Aorta (tissue), 5 donors: ENCODE measurements around the gene LILRA1. TPM values are rescaled to one million over a fixed set of nuclear protein-coding genes. Genes with fewer than 3 reads are reported as not detected.
"Not testable (repeated sequence)": the region's sequence is repeated elsewhere in the genome, so short reads cannot be mapped to it uniquely, and the experiment has no call there.

ENCODE experiments used
- ATAC-seq: fragments of 200-7000 bp; cut with Tn5 transposase; one replicate; pipeline ENCODE4 v1.9.1; 2022; ENCODE audit warnings: moderate library complexity; ENCODE audit not compliant: low FRiP score
- DNase-seq, 2 donors: peaks; one replicate each; pipeline ENCODE4 v3.0.0-alpha.2; 2020
- H3K27ac ChIP-seq, 2 donors: one replicate each; pipeline ENCODE4 v1.5.1; 2013; ENCODE audit warnings: low read length in 2 of 2, mild to moderate bottlenecking in 2 of 2, moderate library complexity in 2 of 2, control low read depth in 1 of 2, inconsistent platforms in 1 of 2, low read depth in 1 of 2
- H3K27me3 ChIP-seq, 2 donors: one replicate each; pipeline ENCODE4 v1.6.1; 2013; ENCODE audit warnings: control low read depth in 1 of 2, low read length in 1 of 2, mild to moderate bottlenecking in 1 of 2, moderate library complexity in 1 of 2; ENCODE audit not compliant: insufficient read depth in 2 of 2, control insufficient read depth in 1 of 2
- H3K36me3 ChIP-seq, 2 donors: one replicate each; pipeline ENCODE4 v1.6.1; 2013; ENCODE audit warnings: control low read depth in 1 of 2, low read length in 1 of 2, mild to moderate bottlenecking in 1 of 2; ENCODE audit not compliant: insufficient read depth in 2 of 2, control insufficient read depth in 1 of 2
- H3K4me1 ChIP-seq, 2 donors: one replicate each; pipeline ENCODE4 v1.6.1; 2013; ENCODE audit warnings: low read length in 2 of 2, control low read depth in 1 of 2, mild to moderate bottlenecking in 1 of 2, moderate library complexity in 1 of 2; ENCODE audit not compliant: insufficient read depth in 2 of 2, control insufficient read depth in 1 of 2
- H3K4me3 ChIP-seq, 2 donors: one replicate each; pipeline ENCODE4 v1.5.1; 2013; ENCODE audit warnings: low read length in 2 of 2, control low read depth in 1 of 2, mild to moderate bottlenecking in 1 of 2
- H3K9me3 ChIP-seq: one replicate; pipeline ENCODE4 v1.6.1; 2013; ENCODE audit warnings: mild to moderate bottlenecking, low read length; ENCODE audit not compliant: control insufficient read depth
- WGBS, 2 donors: extraction: QIAGEN DNeasy Blood & Tissue Kit; methylation state at CpG; one replicate each; pipeline ENCODE4 v1.1.7; 2013; 5-methylcytosine and 5-hydroxymethylcytosine counted together
- intact Hi-C, 2 donors: fragments of 100-400 bp; cut with DNase I; formaldehyde crosslinking; loops; one replicate each; pipeline versions ENCODE4 v1.14.2 to v1.15.0; 2022
- polyA plus RNA-seq, 2 donors: library from polyadenylated mRNA; stranded (reverse); fragments of 200-250 nt; gene quantifications; one replicate each; pipeline ENCODE4 v1.2.3, GENCODE V29; 2013
- total RNA-seq, 2 donors: library from RNA; stranded (reverse); fragmentation: NEBNext Ultra II Directional; extraction: Animal tissue kit (Norgen Biotek cat#: 25700); gene quantifications; one replicate each; pipeline ENCODE4 v1.2.1, GENCODE V29; 2021
- donor health status: healthy with polysubstance abuse.
- donor health status: Bipolar disorder and iron deficiency.
- donor health status: DM: no; HTN: no; CAD: no.
- donor health status: DM: no; HTN: no; CAD: no.
- donor health status: DM: yes; HTN: yes; CAD: no.

Gene LILRA1
- total and polyA plus RNA-seq, 4 donors = 0.08 to 2.0 (median 1.1) TPM

- H3K36me3 ChIP-seq, H3K4me1 ChIP-seq, DNase-seq, H3K27me3 ChIP-seq, H3K27ac ChIP-seq, H3K4me3 ChIP-seq, intact Hi-C loops, H3K9me3 ChIP-seq: not testable (repeated sequence)
- WGBS, 2 donors = 63 to 74% methylated on average over 9 of the region's 9 CpGs
- peak; percentile 27 for ATAC-seq
Observed at GRCh38 chr19:54593931-54594626, 647 bp downstream of the LILRA1 start.

- 76 to 82% methylated on average over 5 of the region's 5 CpGs for WGBS, 2 donors
- peaks cover 3% of the 10 kb centered on the region for H3K9me3 ChIP-seq
- no peak overlapping the region for H3K4me3 ChIP-seq
- no peaks in the 10 kb centered on the region for H3K4me1 ChIP-seq
- H3K27me3 ChIP-seq = no peaks in the 10 kb centered on the region
- no peaks in the 10 kb centered on the region for H3K36me3 ChIP-seq
- ATAC-seq (no peak), DNase-seq (no peak)
- intact Hi-C loops = no loop called here
- no peak overlapping the region for H3K27ac ChIP-seq
Observed at GRCh38 chr19:54594737-54595136, 1.3 kb downstream of the LILRA1 start.

DNA sequence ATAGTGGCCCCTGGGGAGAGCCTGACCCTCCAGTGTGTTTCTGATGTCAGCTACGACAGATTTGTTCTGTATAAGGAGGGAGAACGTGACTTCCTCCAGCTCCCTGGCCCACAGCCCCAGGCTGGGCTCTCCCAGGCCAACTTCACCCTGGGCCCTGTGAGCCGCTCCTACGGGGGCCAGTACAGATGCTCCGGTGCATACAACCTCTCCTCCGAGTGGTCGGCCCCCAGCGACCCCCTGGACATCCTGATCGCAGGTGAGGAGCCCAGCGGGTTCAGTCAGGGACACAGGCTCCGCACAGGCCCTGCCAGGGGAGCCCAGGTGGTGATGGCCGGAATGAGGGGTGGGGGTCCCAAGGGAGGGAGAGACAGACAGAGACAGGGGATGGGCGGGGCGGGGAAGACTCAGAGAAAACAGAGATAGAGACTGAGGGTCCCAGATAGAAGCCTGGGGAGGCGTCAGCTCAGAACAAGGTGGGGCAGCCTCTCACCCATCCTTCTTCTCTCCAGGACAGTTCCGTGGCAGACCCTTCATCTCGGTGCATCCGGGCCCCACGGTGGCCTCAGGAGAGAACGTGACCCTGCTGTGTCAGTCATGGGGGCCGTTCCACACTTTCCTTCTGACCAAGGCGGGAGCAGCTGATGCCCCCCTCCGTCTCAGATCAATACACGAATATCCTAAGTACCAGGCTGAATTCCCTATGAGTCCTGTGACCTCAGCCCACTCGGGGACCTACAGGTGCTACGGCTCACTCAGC lies 2.4 kb downstream of the LILRA1 start:
- H3K27ac ChIP-seq, intact Hi-C loops, H3K4me3 ChIP-seq, H3K4me1 ChIP-seq, H3K36me3 ChIP-seq, ATAC-seq, H3K27me3 ChIP-seq, H3K9me3 ChIP-seq: not testable (repeated sequence)
- 87 to 88% methylated on average over 25 to 26 of the region's 26 CpGs for WGBS, 2 donors
- peak in 1 of 2 donors; percentile 67 for DNase-seq

DNA sequence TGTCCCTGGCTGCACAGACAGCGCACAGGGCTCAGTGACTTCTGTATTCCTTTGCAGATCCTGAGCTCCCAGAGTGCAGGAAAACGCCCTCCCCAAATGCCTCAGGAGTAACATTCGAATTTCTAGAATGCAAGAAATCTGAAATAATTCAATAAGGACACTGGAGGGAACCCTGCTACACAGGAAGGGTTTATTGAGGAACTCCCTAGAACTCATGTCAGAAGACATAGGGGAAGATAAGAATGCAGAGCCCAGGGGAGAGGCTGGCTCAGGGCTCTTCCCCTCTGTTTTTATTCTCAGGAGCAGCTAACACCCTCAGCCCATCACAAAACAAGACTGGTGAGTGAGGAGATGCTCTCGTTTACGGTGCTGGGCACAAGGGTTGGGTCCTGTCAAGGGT lies 6.8 kb downstream of the LILRA1 start:
- H3K9me3 ChIP-seq = no peaks in the 10 kb centered on the region
- WGBS, 2 donors = 60 to 65% methylated on average over 5 of the region's 5 CpGs
- no peak overlapping the region for H3K27ac ChIP-seq
- H3K27me3 ChIP-seq = no peaks in the 10 kb centered on the region
- intact Hi-C loops = no loop called here
- H3K36me3 ChIP-seq = no peaks in the 10 kb centered on the region
- ATAC-seq (no peak), DNase-seq (no peak)
- no peaks in the 10 kb centered on the region for H3K4me1 ChIP-seq
- H3K4me3 ChIP-seq = no peak overlapping the region

DNA sequence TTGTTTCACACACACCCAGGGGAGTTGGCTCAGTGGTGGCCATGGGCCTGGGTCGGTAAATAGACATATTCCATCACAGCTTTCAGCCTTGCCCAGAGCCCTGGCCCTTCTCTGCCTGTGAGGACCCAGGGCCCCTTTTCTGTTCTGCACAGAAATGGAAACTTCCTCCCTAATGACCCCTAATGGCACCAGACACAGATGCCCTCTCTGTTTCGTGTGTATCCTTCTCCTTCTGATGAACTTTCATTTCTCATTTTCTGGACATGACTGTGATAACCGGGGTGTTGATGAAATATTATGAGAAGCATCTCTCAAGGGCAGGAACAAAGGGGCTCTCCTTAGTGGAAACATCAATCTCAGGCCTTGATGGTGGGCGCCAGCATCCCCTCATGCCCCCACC lies 12.8 kb downstream of the LILRA1 start:
- Histone ChIP-seq H3K4me1 (no peaks in the 10 kb centered on the region), H3K27ac (no peak overlapping the region), H3K36me3 (no peaks in the 10 kb centered on the region), H3K27me3 (no peaks in the 10 kb centered on the region), H3K4me3 (no peak overlapping the region), H3K9me3 (peaks cover 2% of the 10 kb centered on the region)
- DNase-seq (no peak), ATAC-seq (no peak)
- 48 to 53% methylated on average over 4 of the region's 4 CpGs for WGBS, 2 donors
- intact Hi-C loops = no loop called here

GRCh38 chr19:54606891-54607784 lies 13.7 kb downstream of the LILRA1 start:
- no peak overlapping the region for H3K27ac ChIP-seq
- DNase-seq (peak in 1 of 2 donors; percentile 72), ATAC-seq (no peak)
- 71 to 74% methylated on average over 16 of the region's 16 CpGs for WGBS, 2 donors
- no peaks in the 10 kb centered on the region for H3K27me3 ChIP-seq
- no peaks in the 10 kb centered on the region for H3K4me1 ChIP-seq
- peaks cover 2% of the 10 kb centered on the region for H3K9me3 ChIP-seq
- no peaks in the 10 kb centered on the region for H3K36me3 ChIP-seq
- intact Hi-C loops = no loop called here
- H3K4me3 ChIP-seq = no peak overlapping the region

DNA sequence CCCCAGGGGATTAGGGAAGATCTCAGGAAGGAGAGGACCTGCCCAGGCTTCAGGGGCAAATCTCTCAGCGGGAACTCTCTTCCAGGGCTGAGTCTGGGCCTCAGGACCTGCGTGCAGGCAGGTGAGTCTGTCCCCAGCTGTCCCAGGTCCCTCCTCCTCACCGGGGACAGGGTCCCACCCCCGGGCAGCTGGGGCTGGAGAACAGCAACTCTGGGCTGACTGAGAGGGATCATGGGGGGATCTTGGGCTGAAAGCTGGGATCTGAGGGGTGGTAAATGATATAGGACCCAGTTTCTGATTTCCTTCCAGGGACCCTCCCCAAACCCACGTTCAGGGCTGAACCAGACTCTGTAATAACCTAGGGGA lies 14.3 kb downstream of the LILRA1 start:
- no peaks in the 10 kb centered on the region for H3K4me1 ChIP-seq
- H3K27ac ChIP-seq = no peak overlapping the region
- no peak for DNase-seq
- no peak overlapping the region for H3K4me3 ChIP-seq
- 72 to 74% methylated on average over 5 of the region's 5 CpGs for whole genome bisulfite sequencing, 2 donors
- H3K9me3 ChIP-seq = peaks cover 2% of the 10 kb centered on the region
- no peak for ATAC-seq
- H3K36me3 ChIP-seq = no peaks in the 10 kb centered on the region
- no peaks in the 10 kb centered on the region for H3K27me3 ChIP-seq
- intact Hi-C loops = no loop called here

DNA sequence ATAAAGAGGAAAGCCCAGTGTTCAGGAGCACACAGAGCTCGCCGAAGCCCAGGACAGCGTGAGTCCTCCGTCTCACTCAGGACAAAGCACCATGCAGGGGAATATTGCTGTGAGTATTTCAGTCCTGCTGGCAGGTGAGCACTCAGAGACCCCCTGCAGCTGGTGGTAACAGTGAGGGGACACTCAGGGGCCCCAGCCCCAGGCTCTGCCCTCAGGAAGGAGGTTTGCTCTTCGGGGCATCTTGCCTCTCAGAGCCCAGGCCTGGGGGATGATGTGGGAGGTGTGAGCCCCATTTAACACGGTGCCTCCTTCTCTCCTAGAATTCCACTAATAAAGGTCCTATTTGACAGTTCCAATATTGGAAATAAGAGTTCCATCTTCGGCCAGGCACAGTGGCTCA lies 14.8 kb downstream of the LILRA1 start:
- no peak for ATAC-seq

More for the DNA sequence above, 14.8 kb downstream of the LILRA1 start:
- intact Hi-C loops = no loop called here
- Histone ChIP-seq H3K4me3 (no peak overlapping the region), H3K9me3 (peaks cover 2% of the 10 kb centered on the region), H3K36me3 (no peaks in the 10 kb centered on the region), H3K4me1 (no peaks in the 10 kb centered on the region), H3K27me3 (no peaks in the 10 kb centered on the region), H3K27ac (no peak overlapping the region)
- no peak for DNase-seq
- WGBS, 2 donors = 82 to 85% methylated on average over 7 of the region's 7 CpGs
